IMR-90 (cell line): Measurements from ENCODE around the gene NHP2.

ENCODE experiments used
- BHLHE40 ChIP-seq: fragments of 150-350 bp; IDR thresholded peaks from 2 replicates; pipeline ENCODE4 v1.6.1; 2016; ENCODE audit warnings: mild to moderate bottlenecking, low read depth, low read length
- CEBPB ChIP-seq: IDR thresholded peaks from 2 replicates; pipeline ENCODE4 v1.6.1; 2012; ENCODE audit warnings: low read depth, low read length, improper control_type of control experiment
- CTCF ChIP-seq: conservative IDR thresholded peaks from 2 replicates; pipeline ENCODE4 v1.5.1; 2012; ENCODE audit warnings: mild to moderate bottlenecking, low read depth, low read length, improper control_type of control experiment
- MAFK ChIP-seq: IDR thresholded peaks from 2 replicates; pipeline ENCODE4 v1.6.1; 2012; ENCODE audit warnings: low read depth, low read length, improper control_type of control experiment
- NFE2L2 ChIP-seq: fragments of 150-350 bp; IDR thresholded peaks from 2 replicates; pipeline ENCODE4 v1.6.1; 2016; ENCODE audit warnings: low read depth, mild to moderate bottlenecking, low read length
- POLR2A ChIP-seq: IDR thresholded peaks from 2 replicates; pipeline ENCODE4 v1.6.1; 2012; ENCODE audit warnings: mild to moderate bottlenecking, low read depth, low read length
- RCOR1 ChIP-seq: IDR thresholded peaks from 2 replicates; pipeline ENCODE4 v1.6.1; 2012; ENCODE audit warnings: mild to moderate bottlenecking, low read length, improper control_type of control experiment; ENCODE audit not compliant: insufficient replicate concordance
- RFX5 ChIP-seq: IDR thresholded peaks from 2 replicates; pipeline ENCODE4 v1.8.0; 2012; ENCODE audit warnings: low read depth, mild to moderate bottlenecking, low read length, moderate library complexity
- SMC3 ChIP-seq: fragments of 150-350 bp; IDR thresholded peaks from 2 replicates; pipeline ENCODE4 v1.6.1; 2016; ENCODE audit warnings: low read depth, mild to moderate bottlenecking, antibody characterized with exemption, low read length, moderate library complexity
- USF2 ChIP-seq: fragments of 150-350 bp; IDR thresholded peaks from 2 replicates; pipeline ENCODE4 v1.6.1; 2017; ENCODE audit warnings: mild to moderate bottlenecking, antibody characterized with exemption, low read length, low read depth

DNA sequence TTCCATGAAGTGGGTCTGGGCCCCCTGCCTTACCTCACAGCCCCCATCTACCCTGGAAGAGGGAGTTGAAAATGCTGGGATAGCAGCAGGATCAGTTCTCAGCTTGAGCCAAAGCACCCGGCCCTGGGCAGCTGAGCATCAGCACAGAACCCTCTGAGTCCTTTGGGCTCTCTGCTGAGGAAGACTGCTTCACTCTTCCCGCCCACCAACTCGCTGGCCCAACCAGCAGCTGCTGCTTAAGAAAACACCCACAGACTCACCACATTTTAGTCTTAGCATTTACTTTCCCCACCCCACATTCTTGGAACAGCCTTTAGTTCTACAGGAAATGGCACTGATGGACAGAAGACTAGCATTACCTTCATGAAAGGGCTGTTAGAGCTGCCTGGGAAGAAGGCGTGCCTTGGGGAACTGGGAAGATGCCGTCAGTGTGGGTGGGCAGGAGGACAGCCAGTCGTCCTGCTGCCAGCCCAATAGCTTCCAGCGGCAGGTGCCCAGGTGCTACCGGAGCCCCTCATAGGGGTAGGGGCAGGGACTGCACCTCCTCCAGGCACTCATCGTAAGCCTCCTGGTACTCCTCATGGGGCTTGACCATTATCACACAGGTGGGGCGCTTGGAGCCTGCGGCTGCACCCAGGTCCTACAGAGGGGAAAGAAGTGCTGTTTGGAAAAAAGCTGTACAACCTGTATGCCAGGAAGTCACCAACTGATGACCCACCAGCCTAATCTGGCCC, 4.3 kb downstream of the NHP2 start:
- TF ChIP-seq USF2, result no peak
- no peak for TF ChIP-seq CTCF
- TF ChIP-seq POLR2A, result no peak
- no peak for TF ChIP-seq RCOR1
- no peak for TF ChIP-seq MAFK
- TF ChIP-seq NFE2L2, result no peak
- TF ChIP-seq CEBPB, result no peak
- no peak for TF ChIP-seq BHLHE40
- TF ChIP-seq SMC3, result no peak
- TF ChIP-seq RFX5, result no peak
